ENCODE measurements around the gene ERBB4. TPM values are rescaled to one million over a fixed set of nuclear protein-coding genes. Genes with fewer than 3 reads are reported as not detected.

The ERBB4 gene
- total RNA-seq, 4 donors from 2014 or later = 0.09 to 0.67 TPM; not detected in 2

DNA sequence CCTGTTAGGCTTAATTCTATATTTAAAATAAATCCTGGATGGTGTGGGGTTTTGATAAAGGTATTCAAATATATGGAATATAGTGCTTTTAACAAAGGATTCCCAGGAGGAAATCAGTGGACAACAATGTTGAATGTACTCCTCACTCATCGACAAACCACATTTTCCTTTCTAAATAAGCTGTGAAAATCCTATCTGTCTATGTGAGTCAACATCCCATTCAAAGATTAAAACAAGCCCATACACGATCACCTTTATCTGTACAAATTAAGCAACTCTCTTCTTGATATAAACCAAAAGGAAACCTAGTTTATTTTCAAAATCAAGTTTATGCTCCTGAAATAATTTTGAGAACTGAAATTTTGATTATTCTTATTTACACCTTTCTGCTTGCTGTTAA lies 153.4 kb downstream of the ERBB4 start:
- Histone ChIP-seq H3K9me3 (no peaks in the 10 kb centered on the region), H3K27ac (no peak overlapping the region), H3K27me3 (no peaks in the 10 kb centered on the region), H3K4me3 (no peak overlapping the region), H3K36me3 (no peaks in the 10 kb centered on the region), H3K4me1 (no peaks in the 10 kb centered on the region)
- no peak for DNase-seq
- TF ChIP-seq, protein P1, sequence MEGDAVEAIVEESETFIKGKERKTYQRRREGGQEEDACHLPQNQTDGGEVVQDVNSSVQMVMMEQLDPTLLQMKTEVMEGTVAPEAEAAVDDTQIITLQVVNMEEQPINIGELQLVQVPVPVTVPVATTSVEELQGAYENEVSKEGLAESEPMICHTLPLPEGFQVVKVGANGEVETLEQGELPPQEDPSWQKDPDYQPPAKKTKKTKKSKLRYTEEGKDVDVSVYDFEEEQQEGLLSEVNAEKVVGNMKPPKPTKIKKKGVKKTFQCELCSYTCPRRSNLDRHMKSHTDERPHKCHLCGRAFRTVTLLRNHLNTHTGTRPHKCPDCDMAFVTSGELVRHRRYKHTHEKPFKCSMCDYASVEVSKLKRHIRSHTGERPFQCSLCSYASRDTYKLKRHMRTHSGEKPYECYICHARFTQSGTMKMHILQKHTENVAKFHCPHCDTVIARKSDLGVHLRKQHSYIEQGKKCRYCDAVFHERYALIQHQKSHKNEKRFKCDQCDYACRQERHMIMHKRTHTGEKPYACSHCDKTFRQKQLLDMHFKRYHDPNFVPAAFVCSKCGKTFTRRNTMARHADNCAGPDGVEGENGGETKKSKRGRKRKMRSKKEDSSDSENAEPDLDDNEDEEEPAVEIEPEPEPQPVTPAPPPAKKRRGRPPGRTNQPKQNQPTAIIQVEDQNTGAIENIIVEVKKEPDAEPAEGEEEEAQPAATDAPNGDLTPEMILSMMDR (IDR thresholded peaks at IDR 0.05) = no peak
- TF ChIP-seq POLR2A (IDR thresholded peaks at IDR 0.05) = no peak

DNA sequence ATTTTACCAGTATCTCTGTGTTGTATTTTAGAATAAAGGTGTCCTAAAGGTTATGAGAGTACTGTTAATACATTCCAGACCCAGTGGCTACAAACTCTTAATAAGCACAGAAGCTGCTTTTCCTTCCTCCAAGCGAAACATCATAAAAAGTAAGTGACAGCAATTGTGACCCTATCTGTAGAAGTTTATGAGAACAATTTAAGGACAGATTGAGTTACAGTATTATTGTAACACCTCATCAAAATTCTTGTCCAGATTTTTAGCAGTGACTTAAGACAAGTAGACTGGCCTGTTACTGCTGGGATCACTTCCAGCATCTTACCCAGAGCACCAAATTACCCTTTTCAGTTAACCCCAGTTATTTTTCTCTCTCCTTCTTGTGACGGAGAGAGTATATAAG lies 154.6 kb downstream of the ERBB4 start:
- Histone ChIP-seq H3K4me3 (no peak overlapping the region), H3K27ac (no peak overlapping the region), H3K36me3 (no peaks in the 10 kb centered on the region), H3K9me3 (no peaks in the 10 kb centered on the region), H3K27me3 (no peaks in the 10 kb centered on the region), H3K4me1 (no peaks in the 10 kb centered on the region)
- TF ChIP-seq POLR2A (IDR thresholded peaks at IDR 0.05) = no peak
- TF ChIP-seq, protein P1 (IDR thresholded peaks at IDR 0.05) = no peak
- DNase-seq = no peak

DNA sequence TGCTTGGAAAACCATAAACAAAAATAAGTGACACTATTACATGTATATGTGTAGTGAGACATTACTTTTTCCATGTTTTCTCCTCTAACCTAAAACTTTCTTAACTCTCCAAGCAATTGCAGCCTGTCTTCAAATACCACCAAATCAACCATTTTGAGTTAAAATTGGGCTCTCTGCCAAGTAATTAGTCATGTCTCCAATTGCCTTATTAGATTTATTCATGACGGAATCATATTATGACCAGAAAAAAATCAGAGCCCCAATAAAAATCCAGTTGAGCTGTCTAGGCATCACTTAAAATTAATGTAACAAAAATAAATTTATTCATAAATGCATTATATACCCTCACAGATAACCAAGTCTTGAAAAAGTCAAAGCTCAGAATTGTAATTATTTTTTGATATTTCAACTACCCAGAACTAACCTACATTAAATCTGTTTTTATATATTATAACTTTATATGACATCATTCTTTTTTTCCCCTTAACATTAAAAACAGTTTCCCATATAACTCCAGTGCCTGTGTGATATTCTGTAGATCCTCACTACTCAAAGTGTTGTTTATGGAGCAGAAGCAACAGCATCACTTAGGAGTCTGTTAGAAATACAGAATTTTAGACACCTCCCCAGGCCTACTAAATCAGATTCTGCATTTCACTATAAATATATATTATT lies 157.0 kb downstream of the ERBB4 start:
- no peak overlapping the region for H3K27ac ChIP-seq
- DNase-seq = no peak
- no peak for TF ChIP-seq POLR2A (IDR thresholded peaks at IDR 0.05)
- TF ChIP-seq, protein P1 (IDR thresholded peaks at IDR 0.05) = no peak
- H3K36me3 ChIP-seq = no peaks in the 10 kb centered on the region
- no peaks in the 10 kb centered on the region for H3K9me3 ChIP-seq
- H3K27me3 ChIP-seq = no peaks in the 10 kb centered on the region
- no peak overlapping the region for H3K4me3 ChIP-seq
- no peaks in the 10 kb centered on the region for H3K4me1 ChIP-seq

DNA sequence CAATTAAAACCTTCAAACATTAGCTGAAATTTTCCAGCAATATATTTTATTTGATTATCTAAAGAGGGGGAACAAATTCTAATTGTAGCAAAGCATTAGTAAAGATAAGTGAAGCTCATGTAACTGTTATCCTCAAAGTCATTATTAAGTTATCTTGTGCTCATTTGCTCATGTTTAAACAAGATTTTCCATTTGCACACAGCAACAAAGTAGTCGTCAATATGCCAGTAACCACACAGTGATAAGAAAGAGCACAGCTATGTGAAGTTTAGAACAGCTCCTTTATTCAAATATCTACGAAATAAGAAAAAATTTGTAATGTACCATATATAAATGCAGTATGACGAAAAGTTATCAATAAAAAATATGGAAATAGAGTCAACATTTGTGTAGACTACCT lies 159.5 kb downstream of the ERBB4 start:
- no peaks in the 10 kb centered on the region for H3K9me3 ChIP-seq
- H3K27me3 ChIP-seq = no peaks in the 10 kb centered on the region
- DNase-seq = no peak
- H3K4me3 ChIP-seq = no peak overlapping the region
- no peaks in the 10 kb centered on the region for H3K4me1 ChIP-seq
- TF ChIP-seq, protein P1 (IDR thresholded peaks at IDR 0.05) = no peak
- no peak for TF ChIP-seq POLR2A (IDR thresholded peaks at IDR 0.05)
- no peaks in the 10 kb centered on the region for H3K36me3 ChIP-seq
- H3K27ac ChIP-seq = no peak overlapping the region

DNA sequence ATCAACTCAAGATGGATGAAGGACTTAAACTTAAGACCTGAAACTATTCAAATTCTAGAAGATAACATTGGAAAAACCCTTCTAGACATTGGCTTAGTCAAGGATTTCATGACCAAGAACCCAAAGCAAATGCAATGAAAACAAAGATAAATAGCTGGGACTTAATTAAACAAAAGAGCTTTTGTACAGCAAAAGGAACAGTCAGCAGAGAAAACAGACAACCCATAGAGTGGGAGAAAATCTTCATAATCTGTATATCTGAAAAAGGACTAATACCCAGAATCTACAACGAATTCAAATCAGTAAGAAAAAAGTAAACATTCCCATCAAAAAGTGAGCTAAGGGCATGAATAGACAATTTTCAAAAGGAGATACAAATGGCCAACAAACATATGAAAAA lies 171.2 kb downstream of the ERBB4 start:
- no peak overlapping the region for H3K4me3 ChIP-seq
- H3K27ac ChIP-seq = no peak overlapping the region

More for the DNA sequence above, 171.2 kb downstream of the ERBB4 start:
- DNase-seq = no peak
- H3K4me1 ChIP-seq = no peaks in the 10 kb centered on the region
- TF ChIP-seq, protein P1 (IDR thresholded peaks at IDR 0.05) = no peak
- no peak for TF ChIP-seq POLR2A (IDR thresholded peaks at IDR 0.05)
- no peaks in the 10 kb centered on the region for H3K27me3 ChIP-seq
- no peaks in the 10 kb centered on the region for H3K9me3 ChIP-seq
- no peaks in the 10 kb centered on the region for H3K36me3 ChIP-seq

Data from Peyer's patch (tissue), 4 donors.